HFF-Myc (cell line): Measurements from ENCODE around the gene C1QTNF6.

ENCODE experiments used
- DNase-seq: peaks from one replicate; pipeline ENCODE4 v3.0.0-alpha.2; 2011; ENCODE audit warnings: low read depth; ENCODE audit errors: extremely low read depth
- H3K4me3 ChIP-seq: replicated peaks from 2 replicates; pipeline ENCODE4 v1.5.1; 2011; ENCODE audit warnings: low read depth, mild to moderate bottlenecking, control low read depth, low read length
- CTCF ChIP-seq: IDR thresholded peaks from 2 replicates; pipeline ENCODE4 v1.5.1; 2012; ENCODE audit warnings: mild to moderate bottlenecking, low read depth, low read length, control low read depth; ENCODE audit errors: missing control alignments

Gene C1QTNF6

GRCh38 chr22:37210041-37210803, 22.2 kb upstream of the C1QTNF6 start:
- TF ChIP-seq CTCF, result no peak
- H3K4me3 ChIP-seq, result no peak overlapping the region
- DNase-seq, result no peak

GRCh38 chr22:37209140-37209845, 21.2 kb upstream of the C1QTNF6 start:
- DNase-seq, result no peak
- no peak for TF ChIP-seq CTCF
- no peak overlapping the region for H3K4me3 ChIP-seq

- DNase-seq, result no peak
- no peak for TF ChIP-seq CTCF
- no peak overlapping the region for H3K4me3 ChIP-seq
Observed at GRCh38 chr22:37208401-37209139, 20.5 kb upstream of the C1QTNF6 start.

- no peak overlapping the region for H3K4me3 ChIP-seq
- DNase-seq, result no peak
- TF ChIP-seq CTCF, result no peak
Observed at GRCh38 chr22:37207981-37208380, 19.9 kb upstream of the C1QTNF6 start.

GRCh38 chr22:37206841-37207821, 19.1 kb upstream of the C1QTNF6 start:
- no peak overlapping the region for H3K4me3 ChIP-seq
- no peak for DNase-seq
- TF ChIP-seq CTCF, result no peak
